Coronary artery (tissue), 2 donors: ENCODE measurements around the gene PF4V1.

Experiments used
- DNase-seq: peaks from one replicate; pipeline ENCODE4 v3.0.0-alpha.2; 2017; ENCODE audit warnings: low spot score
- H3K27ac ChIP-seq, 2 donors: fragments of 200-600 bp; sonication (generic); one replicate each; pipeline ENCODE4 v1.5.1; 2016 to 2019
- H3K4me3 ChIP-seq: fragments of 200-600 bp; sonication (generic); 2 replicates; pipeline ENCODE4 v1.5.1; 2016; ENCODE audit warnings: mild to moderate bottlenecking, moderate library complexity
- TF ChIP-seq, protein P1 (sequence below): fragments of 200-600 bp; sonication (generic); IDR thresholded peaks from one replicate; pipeline ENCODE4 v1.5.1; 2019; ENCODE audit warnings: antibody characterized with exemption

The PF4V1 gene

DNA sequence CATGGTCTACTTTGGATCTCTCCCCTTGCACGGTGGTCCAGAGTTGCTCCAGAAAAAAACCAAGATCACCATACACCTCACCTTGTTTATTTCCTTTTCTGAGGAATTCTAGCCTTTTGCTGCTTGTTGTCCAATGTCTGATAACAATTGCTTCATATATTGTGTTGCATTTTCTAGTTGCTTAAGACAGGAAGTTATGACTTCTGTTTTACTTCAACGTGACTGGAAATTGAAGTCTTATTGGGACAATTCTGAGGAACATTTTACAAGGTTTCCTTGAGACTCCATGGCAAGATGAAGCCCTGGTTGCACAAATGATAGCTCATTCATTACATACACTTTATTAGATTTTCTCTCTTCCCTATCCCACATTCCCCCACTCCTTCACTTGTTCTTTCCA is 21.3 kb downstream of the PF4V1 start:
- Histone ChIP-seq H3K4me3 (no peak overlapping the region), H3K27ac (no peak overlapping the region)
- TF ChIP-seq, protein P1, sequence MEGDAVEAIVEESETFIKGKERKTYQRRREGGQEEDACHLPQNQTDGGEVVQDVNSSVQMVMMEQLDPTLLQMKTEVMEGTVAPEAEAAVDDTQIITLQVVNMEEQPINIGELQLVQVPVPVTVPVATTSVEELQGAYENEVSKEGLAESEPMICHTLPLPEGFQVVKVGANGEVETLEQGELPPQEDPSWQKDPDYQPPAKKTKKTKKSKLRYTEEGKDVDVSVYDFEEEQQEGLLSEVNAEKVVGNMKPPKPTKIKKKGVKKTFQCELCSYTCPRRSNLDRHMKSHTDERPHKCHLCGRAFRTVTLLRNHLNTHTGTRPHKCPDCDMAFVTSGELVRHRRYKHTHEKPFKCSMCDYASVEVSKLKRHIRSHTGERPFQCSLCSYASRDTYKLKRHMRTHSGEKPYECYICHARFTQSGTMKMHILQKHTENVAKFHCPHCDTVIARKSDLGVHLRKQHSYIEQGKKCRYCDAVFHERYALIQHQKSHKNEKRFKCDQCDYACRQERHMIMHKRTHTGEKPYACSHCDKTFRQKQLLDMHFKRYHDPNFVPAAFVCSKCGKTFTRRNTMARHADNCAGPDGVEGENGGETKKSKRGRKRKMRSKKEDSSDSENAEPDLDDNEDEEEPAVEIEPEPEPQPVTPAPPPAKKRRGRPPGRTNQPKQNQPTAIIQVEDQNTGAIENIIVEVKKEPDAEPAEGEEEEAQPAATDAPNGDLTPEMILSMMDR: no peak
- DNase-seq: no peak

DNA sequence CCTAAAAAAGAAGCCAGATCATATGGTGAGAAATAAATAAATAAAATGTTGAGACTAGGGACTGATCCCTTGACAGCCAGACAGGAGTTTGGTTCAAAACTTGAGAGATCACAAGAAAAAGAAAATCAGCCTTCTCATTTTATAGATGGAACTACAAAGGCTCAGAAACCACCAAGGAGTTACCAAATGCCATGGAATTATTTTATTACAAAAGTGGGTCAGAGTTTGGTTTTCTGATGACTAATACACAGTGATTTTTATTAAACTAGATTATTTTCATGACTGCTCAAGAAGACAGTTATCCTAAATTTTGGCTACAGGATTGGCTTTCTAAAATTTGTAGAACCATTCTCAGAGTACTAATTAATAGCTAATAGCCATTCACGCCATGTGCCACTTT is 22.3 kb downstream of the PF4V1 start:
- H3K27ac ChIP-seq: no peak overlapping the region
- TF ChIP-seq, protein P1: no peak
- no peak overlapping the region for H3K4me3 ChIP-seq
- no peak for DNase-seq

DNA sequence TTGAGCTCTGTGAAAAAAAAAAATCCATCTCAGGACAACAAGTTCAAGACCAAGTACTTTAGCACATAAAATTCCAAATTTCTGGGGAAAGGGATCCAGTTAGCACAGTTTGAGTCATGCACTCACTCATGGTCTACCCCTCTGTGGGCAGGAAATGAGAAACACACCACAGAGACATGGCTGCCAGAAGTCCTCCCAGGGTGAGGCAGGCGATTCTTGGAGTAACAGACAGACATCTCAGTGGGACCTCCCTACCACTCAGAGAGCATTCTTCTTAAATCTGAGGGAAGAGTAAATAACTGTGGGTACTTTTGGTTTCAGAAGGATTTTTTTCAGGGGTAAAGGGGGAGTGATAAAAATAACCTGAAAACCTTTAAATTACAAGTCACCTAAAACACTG is 30.2 kb downstream of the PF4V1 start:
- DNase-seq: no peak
- TF ChIP-seq, protein P1: no peak
- Histone ChIP-seq H3K27ac (no peak overlapping the region), H3K4me3 (no peak overlapping the region)

DNA sequence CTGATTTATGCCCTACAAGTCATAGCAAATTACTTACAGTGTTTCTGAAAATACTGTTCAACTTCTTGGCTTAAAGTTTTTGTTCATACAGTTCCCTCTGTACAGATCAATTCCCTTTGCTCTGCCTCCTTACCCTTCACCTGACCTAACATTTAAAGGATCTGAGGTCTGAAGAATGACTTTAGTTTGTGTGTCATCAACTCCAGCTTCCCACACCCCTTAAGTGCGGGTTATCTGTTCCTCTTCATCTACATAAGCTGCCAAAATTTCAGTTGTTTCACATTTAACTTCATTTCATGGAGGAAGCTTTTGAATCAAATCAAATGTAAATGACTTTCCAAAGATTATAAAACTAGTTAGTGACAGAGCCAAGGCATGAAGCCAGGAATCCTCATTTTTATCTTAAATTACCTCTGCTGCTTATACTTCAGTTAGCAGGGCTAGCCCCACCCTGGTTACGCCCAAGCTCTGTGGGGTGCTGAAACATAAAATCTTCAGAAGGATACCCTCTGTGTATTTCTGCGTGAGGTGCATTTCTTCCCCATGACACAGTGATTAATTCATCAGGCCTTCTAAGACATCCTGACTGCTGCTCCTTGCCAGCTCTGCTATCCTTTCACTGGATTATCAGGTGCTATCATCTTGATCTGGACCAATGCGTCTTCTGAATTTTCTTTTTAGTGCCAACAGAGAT is 32.6 kb downstream of the PF4V1 start:
- DNase-seq: no peak
- TF ChIP-seq, protein P1: no peak
- Histone ChIP-seq H3K27ac (no peak overlapping the region), H3K4me3 (no peak overlapping the region)

DNA sequence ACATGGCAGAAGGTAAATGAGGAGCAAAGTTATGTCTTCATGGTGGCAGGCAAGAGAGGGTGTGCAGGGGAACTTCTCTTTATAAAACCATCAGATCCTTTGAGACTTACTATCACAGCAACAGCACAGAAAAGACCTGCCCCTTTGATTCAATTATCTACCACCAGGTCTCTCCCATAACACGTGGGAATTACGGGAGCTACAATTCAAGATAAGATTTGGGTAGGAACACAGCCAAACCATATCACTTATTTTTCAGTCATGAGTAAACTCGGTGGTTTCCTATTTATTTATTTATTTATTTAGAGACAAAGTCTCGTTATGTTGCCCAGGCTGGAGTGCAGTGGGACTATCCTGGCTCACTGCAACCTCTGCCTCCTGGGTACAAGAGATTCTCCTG is 38.2 kb downstream of the PF4V1 start:
- no peak for DNase-seq
- TF ChIP-seq, protein P1: no peak
- no peak overlapping the region for H3K4me3 ChIP-seq
- no peak overlapping the region for H3K27ac ChIP-seq

DNA sequence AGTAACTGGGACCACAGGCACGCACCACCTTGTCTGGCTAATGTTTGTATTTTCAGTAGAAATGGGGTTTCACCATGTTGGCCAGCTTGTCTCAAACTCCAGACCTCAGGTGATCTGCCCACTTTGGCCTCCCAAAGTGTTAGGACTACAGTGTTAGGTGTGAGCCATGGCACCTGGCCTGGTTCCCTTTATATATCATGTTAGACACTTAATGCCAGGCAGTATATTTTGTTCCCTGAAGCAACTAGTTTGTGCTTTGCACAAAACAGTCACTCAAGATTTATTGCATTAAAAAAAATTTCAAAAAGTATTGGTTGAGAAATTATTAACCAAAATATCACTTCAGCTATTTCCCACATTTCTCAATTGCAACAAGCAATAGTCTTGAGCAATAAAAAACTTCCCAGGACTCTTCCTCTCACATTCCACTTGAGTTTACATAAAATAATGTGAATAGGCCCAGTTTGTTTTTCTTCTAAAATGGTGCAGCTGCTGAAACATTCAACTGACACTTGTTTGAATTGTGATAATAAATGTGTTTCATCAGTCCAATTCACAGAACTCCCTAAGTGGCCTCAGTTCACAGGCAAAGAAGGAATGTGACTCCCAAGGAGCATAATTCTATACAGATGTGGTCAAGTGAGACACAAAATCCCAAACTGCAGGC is 38.8 kb downstream of the PF4V1 start:
- Histone ChIP-seq H3K4me3 (no peak overlapping the region), H3K27ac (no peak overlapping the region)
- TF ChIP-seq, protein P1: no peak
- DNase-seq: no peak

DNA sequence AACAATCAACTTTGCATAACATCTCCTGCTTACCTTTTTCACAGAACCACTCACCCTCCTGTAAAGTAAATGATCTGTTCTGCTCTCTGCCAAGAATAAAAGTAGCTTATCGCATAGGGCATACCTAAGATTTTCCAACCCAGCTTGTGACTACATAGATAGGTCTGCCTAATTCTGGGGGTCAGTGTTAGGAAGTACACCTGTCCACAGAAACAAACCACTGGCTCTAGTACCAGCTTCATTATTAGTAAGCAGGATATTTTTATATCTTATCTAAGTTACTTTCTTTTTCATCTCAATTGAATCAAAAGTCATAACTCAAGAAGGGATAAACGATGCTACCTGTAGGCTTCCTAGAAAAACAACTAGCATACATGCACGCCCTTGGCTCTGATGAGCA is 39.9 kb downstream of the PF4V1 start:
- no peak for DNase-seq
- no peak overlapping the region for H3K27ac ChIP-seq
- no peak overlapping the region for H3K4me3 ChIP-seq
- TF ChIP-seq, protein P1: no peak
